ENCODE data around the gene HDGFL2.

HDGFL2 gene

DNA sequence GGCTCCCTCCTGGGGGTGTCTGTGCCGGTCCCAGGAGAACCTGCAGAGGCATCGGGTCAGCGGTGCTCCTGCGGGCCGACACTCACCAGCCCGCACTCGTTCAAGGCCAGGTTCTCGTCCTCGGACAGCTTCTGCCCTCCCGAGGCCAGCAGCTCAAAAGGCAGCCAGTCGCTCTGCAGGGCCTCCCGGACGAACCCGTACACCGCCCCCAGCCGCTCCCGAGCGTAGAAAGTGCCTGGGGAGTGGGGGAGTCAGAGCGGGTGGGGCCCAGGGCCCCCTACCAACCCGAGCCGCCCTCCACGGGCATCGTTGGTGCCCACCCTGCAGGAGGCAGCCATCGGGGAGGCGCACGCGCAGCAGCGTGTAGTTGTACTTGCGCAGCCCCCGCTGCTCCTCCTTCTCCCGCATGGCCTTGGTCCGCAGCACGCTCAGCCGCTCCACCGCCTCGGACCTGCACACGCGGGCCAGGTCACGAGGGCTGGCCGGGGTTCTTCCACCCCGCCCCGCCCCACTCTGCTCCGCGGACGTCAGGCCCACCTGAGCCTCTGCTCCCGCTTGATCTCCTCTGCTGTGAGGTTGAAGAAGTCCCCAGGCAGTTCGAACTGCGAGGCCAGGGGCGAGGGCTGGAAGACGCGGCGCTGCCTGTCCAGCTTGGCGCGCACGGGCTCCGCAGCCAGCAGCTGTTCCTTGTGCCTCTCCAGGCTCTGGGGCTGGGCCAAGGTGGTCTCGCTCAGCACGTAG lies 26.0 kb upstream of the HDGFL2 start:
- no peak for DNase-seq

DNA sequence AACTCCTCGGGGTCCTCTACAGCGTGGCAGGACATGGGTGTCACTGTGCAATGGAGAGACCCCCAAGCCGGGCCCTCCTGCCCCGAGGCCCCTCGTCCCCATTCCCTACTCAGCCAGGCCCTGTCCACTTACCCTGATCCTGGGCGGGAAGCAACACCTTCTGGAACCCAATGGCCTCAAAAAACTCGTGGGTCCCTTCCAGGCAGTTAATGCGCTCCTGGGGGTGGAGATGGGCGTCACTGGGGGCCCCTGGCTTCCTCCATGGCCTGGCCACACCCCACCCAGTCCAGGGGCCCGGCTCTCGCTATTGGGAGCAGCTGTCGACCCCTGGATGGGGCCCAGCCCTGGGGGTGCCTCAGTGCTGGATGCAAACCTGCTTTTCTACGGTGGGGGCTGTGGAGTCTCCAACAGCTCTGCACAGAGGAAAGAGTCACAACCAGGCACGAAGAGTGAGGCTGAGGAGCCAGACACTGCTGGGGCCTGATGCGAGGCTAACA lies 25.3 kb upstream of the HDGFL2 start:
- no peak for DNase-seq

DNA sequence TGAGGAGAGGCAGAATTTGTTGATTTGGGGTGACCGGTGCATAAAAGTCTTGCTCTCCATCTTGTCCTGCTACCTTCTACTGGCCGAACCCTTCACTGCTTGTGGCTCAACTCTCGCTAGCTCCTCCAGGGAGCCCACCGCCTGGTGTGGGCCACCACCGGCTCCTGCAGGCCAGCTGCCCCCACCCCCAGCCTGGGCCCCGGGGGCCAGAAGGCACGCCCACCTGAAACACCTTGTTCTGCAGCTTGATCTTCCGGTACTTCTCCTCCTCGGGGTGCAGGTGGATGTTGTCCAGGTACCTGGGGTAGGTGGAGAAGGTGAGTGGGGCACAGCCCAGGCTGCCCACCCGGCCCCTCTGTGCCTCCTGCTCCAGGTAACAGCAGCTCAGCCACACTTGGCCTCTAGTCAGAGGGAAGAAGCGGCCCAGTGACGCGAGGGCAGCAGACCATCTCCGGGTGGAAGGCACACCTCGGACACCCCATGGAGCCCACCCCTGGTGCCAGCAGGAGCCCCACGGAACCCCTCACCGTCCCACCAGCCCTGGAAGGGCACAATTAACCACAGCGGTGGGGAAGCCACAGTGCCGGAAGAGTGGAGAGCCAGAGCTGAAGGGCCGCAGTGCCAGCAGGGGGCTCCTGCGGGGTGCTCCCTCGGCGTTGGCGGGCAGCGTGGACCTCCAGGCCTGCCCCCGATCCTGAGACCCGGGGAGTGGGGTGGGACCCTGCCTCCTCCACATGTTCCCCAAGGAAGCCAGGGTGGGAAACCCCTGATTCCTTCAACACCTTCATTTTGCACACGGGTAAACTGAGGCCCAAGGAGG lies 24.6 kb upstream of the HDGFL2 start:
- DNase-seq: no peak

DNA sequence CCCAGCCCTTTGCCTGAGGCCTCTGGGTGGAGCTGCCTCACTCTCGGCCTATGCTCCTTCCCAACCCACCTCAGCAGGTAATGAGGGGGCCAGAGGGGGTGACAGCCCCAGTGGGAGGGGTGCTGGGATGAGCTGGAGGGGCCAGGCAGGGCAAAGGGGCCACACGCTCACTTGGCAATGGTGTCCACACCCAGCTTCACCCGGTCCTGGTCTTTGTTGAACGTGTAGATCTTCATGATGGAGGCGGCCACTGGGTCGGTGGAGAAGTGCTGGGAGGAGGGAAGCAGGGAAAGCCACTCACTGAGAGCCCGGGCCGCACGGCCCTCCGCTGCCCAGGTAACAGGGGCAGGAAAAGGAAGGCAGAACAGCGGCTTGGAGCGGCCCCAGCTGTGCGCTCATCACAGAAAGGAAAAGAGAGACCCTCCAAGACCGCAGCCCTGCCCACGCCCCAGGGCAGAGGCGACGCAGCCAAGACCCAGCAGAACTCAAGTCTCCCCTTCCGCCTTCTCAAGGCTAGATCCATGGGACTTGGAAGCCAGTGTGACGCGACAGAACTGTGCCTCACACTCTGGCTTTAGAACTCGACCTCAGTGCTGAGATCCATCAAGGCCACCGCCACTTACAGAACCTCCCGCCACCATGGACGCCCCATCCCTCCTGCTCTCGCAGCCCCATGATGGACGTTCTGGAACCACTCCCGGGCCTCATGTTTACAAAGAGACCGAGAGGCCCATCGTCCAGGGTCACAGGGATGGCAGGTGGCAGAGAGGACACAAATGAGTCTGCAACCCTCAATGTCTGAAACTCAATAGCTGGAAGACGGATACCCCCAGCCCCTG lies 23.7 kb upstream of the HDGFL2 start:
- no peak for DNase-seq

DNA sequence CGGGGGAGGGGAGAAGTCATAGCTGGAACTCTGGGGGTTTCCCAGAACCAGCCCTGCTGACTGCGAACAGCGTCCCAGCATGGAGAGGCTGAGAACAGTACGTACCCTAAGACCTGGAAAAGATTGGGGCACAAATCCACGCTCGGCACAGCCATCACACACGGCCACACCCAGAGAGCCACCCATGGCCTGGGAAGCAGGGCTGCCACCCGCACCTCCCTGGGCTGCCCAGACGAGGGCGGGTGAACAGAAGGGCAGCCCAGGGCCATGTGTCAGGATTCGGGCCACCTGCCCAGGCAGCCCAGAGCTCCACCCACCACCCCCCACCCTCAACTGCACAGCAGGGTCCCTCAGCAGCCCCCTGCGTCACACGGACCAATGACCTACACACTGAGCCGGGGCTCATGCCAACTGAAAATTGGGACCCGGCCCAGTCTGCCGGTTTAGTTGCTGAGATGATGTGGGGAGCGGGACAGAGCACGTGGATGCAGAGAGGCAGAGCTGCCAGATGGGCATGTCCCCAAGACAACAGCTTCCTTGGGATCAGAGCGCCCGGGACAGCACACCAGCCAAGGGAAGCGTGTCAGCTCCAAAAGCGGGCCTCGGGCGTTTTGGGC lies 23.0 kb upstream of the HDGFL2 start:
- DNase-seq: no peak

DNA sequence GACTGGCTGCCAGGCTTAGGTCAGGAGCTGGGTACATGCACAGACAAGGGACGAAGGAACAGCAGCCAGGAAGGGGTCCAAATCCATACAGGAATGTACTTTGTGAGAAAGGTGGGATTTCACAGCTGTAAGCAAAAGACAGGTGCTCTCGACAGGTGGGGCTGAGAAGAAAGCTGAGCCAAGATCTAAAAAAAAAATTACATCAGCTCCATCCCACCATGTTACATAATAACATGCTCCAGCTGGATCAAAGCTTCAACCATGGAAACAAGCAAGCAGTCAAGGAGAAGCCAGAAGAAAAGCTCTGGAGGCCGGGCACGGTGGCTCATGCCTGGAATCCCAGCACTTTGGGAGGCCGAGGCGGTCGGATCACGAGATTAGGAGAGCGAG lies 22.5 kb upstream of the HDGFL2 start:
- DNase-seq: no peak

DNA sequence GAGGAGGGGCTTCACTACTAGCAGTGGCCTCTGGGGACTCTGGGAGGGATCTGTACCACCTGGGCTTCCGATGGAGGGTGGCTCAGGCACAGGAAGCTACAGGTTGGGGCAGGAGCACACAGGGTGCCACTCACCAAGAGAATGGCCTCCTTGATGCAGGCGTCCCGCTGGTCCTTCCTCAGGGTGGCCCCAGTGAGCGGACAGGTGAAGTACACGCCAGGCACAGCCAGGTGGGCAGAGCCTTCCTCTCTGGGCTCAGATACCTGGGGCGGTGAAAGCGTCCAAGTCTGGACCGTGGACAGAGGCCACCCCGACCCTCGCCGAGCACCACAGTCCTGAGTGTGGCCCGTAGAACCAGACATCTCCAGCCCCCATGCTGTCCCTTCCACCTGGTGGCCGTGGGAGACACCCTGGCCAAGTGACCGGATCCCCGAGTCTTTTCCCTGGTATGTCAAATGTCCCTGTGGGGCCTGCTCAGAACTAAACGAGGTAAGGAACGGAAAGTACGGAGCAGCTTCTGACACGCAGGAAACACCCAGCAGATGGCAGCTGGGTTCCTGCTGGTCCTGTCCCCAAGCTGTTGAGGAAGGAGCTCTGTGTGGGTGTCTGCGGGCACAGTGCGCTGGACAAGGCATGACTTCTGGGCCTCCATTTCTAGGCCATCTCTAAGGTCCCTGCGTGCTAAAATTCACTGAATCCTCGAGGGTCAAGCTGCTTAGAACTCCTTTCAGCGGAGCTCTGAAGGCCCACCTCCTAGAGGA lies 19.7 kb upstream of the HDGFL2 start:
- DNase-seq: no peak

DNA sequence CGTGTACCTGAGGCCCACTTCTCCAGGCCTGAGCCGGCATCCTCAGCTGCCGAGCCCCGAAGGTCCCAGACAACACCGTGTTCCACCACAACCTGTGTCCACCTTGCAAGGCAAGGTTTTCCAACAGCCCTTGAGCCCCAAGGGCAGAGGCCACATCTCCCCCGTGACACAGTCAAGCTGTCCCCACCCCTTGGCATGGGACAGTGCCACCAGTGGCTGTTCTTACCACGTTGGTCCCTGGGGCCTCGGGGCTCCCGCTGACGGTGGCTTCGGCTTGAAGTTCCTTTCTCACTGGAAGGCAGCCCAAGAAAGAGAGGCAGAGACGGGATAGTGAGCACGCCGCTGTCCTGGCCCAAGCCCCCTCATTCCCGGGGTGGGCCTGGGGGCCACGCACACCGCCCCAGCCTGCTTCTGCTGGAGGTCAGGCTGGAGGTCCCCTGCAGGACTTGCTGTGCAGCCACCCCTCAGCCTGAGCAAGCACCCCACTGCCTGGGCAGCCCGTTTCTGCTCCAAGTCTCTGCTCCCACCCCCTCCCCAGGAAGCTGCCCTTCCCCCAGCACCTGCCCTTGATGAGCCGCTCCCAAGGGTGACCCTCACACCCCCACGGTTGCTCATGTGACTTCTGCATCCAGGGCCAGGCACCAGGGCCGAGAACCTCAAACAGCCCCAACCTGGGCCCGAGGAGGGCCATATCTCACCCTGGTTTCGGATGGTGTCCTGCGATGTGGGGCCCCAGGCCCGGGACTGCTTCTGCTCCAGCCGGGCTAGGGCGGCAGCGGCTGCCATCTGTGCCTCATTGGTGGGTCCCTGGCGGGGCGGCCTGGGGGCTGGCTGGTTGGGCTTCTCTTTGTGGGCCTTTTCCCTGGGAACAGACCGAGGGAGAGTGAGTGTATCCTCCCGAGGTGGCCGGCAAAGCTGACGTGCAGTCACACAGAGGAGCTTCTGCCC lies 18.6 kb upstream of the HDGFL2 start:
- DNase-seq: no peak

DNA sequence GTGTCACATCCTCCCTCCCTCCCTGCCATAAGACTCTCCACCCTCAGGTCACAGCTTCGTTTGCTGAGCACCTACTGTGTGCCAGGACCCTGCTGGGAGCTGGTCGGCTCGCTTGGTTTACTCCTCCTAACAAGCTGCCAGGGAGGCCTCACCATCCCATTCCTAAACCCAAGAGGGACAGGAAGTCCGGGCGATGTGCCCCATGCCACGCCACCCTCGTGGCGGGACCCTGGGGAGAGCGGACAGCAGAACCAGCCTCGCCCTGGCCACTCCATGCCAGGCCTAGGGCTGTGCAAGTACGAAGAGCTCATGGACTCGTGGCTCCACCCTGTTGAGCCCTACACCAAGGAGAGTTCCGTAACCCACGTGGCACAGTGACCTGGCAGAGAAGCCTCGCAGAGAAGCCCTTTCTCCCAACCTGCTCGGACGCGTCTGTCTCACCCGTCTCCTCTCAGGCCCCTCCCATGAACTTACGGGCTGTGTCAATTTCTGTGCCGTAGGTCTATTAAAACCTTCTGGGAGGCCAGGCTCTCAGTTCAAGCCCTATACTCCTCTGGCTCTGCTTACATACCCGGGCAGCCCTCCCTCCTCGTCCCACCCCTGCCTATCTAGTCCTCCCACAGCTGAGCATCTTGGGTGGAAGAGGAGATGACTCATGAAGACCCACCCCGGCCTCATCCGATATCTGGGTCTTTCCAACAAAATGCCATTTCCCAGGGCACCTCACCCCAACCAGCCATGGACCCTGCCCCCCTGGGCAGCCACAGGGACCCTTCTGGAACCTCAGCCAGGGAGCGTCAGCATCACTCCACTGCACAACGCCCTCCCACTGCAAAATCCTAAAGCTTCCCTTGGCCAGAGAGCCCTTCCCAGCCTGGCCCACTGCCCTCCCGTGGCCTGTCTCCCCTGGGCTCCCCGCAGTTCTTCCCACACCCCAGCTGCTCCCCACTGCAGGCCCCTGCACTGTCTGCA lies 17.1 kb upstream of the HDGFL2 start:
- DNase-seq: no peak

DNA sequence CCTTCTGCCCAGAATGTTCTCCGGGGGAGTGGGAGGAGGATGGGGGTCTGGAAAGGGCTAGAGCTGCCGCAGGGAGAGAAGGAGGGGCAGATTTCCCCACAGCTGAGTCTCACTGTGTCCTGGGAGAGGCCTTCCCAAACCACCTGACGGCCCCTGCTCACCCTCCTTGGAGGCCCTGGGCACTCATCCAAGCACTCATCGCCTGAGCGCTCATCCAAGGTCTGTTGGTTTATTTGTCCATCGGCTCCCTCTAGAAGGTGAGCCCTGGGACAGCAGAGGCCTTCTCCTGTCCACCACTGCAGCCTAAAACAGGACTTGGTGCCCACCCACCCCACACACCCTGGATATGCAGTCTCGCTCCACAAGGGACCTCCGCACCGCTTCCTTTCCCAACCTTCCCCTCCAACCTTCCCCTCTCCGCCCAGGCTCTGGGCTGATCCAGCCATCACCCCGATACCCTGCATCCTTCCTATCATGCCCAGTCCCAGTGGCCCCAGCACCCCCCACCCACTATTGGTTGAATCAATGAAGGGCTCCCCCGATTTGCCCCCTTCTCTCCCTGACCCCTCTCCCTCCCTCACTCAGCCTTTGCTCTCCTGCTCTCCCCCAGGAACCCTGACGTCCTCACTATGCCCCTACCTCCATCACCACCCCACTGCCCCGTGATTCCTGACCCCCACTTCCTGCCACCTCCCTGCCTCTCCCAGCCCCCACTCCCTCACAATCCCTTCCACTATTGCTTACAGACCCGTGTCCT lies 16.2 kb upstream of the HDGFL2 start:
- DNase-seq: no peak

DNA sequence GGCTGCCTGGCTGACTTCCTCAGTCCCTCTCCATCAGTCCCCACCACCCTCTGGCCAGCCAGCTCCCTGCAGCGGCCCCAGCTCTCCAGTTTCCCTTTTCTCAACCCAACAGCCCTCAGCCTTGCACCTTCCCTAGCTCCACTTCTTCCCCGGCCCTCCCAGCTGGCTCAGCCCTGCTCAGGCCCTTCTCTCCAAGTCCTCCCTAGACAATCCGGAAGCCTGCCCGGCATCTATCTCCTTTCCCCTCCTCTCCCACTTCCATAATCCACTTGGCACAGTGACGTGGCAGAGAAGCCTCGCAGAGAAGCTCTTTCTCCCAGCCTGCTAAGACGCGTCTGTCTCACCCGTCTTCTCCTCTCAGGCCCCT lies 15.6 kb upstream of the HDGFL2 start:
- no peak for DNase-seq

DNA sequence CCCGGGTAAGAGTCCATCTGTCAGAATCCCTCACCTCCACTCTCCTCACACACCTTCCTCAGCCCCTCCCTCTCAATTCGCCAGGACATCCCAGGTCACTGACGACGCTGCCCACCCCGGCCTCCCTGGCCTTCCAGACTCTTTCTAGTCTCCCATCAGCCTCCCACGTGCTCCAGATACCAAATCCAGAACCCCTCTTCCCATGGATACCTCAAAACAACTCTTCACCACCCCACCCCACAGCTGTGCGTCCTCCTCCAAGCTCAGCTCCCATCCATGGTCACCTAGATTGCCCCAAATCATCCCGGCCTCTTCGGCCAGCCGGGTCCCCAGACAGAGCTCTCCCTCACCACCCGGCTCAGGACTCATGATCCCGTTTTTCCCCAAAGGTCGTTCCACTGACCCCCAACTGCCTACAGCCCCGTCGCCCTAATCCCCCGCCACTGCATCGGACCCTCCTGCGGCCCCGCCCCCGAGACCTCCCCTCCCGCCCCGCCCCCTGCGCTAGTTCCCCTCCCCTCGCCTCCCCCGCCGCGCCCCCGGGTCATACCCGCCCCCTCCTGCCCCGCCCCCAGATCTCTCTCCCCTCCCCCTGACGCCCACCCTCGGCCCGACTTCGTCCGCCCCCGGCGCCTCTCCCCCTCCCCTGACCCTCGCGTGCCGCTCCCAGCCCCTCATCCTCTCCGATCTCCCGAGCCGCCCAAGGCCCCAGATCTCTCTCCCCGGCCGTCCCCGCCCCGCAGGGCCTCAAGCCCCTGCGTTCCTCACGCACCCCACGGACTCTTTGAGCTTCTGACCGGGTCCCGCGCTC lies 15.0 kb upstream of the HDGFL2 start:
- DNase-seq: peak; percentile 79

DNA sequence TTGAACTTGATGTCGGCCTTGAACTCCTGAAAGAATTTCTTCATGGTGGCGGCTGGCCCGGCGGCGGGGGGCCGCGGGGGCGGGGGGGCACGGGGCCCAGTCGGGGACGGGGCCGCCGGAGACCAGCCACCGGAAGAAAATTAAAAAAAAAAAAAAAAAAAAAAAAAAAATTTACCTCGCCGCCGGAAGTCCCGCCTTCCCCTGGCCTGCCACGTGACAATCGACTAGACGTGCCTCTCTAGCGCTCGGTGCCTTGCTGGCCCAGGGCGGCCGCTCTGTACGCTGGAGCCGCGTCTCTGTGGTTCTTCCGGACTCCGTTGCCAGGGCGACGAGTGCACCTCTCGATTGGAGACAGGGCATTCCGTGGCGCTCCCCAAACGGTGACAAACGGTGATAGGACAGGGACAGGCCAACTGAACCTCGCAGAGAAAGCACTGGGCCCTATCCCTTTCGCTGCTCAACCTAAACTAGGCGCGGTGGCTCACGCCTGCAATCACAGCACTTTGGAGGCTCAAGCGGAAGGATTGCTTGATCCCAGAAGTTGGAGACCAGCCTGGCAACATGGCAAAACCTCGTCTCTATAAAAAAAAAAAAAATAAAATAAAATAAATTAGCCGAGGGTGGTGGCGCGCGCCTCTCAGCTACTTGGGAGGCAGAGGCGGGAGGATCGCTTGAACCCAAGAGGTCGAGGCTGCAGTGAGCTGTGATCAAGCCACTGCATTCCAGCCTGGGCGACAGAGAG lies 14.3 kb upstream of the HDGFL2 start, which contains the start of gene UBXN6:
Gene UBXN6, minus strand, starts transcription at position 141 of the 742 bp plus-strand sequence. Its CDS starts 97 bp downstream, at position 44.
- peak; percentile 99 for DNase-seq

DNA sequence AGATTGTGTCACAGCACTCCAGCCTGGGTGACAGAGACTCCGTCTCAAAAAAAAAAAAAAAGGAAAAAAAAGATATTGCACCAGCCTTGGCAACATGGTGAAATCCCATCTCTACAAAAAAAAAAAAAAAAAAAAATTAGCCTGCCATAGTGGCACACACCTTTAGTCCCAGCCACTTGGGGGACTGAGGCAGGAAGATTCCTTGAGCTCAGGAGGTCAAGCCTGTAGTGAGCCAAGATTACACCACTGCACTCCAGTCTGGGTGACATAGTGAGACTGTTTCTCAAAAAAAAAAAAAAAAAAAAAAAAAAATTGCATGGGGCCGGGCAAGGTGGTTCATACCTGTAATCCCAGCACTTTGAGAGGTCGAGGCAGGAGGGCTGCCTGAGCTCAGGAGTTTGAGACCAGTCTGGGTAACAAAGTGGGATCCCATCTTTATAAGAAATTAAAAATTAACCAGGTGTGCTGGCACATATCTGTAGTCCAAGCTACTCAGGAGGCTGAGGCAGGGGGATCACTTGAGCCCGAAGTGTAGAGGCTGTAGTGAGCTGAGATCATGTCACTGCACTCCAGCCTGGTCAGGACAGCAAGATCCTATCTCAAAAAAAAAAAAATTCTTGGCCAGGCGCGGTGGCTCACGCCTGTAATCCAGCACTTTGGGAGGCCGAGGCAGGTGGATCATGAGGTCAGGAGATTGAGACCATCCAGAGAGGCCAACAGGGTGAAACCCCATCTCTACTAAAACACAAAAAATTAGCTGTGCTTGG lies 7.1 kb upstream of the HDGFL2 start:
- no peak for DNase-seq

DNA sequence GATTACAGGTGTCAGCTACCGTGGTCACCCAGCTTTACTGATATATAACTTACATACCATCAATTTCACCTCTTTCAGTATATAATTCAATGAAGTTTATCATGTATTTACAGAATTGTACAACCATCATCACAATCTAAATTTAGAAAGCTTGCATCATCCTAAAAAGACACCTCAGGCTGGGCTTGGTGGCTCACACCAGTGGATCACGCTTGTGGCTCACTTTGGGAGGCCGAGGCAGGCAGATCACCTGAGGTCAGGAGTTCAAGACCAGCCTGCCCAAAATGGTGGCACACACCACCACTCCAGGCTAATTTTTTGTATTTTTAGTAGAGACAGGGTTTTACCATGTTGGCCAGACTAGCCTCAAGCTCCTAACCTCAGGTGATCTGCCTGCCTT lies 4.3 kb upstream of the HDGFL2 start:
- DNase-seq: no peak
